HK-2 (cell line): Measurements from ENCODE around the gene SH3PXD2A.
"Not testable (repeated sequence)": the region's sequence is repeated elsewhere in the genome, so short reads cannot be mapped to it uniquely, and the experiment has no call there.

Experiments used
- DNase-seq: peaks from one replicate; pipeline ENCODE4 v3.0.0-alpha.2; 2018; ENCODE audit not compliant: unreplicated experiment

Gene SH3PXD2A

GRCh38 chr10:103665162-103665889 is 190.1 kb downstream of the SH3PXD2A start:
- DNase-seq, result no peak

GRCh38 chr10:103663802-103664201 is 191.6 kb downstream of the SH3PXD2A start:
- DNase-seq, result no peak

GRCh38 chr10:103663236-103663635 is 192.1 kb downstream of the SH3PXD2A start:
- DNase-seq, result no peak

GRCh38 chr10:103662704-103663103 is 192.7 kb downstream of the SH3PXD2A start:
- not testable (repeated sequence) for DNase-seq

GRCh38 chr10:103661198-103661950 is 194.0 kb downstream of the SH3PXD2A start:
- peak; percentile 89 for DNase-seq

- peak; percentile 73 for DNase-seq
Observed at GRCh38 chr10:103660364-103661197, 194.8 kb downstream of the SH3PXD2A start.

GRCh38 chr10:103659674-103660363 is 195.6 kb downstream of the SH3PXD2A start:
- peak; percentile 38 for DNase-seq

- no peak for DNase-seq
Observed at GRCh38 chr10:103658049-103658577, 197.3 kb downstream of the SH3PXD2A start.

GRCh38 chr10:103657061-103657591 is 198.2 kb downstream of the SH3PXD2A start:
- no peak for DNase-seq

GRCh38 chr10:103654925-103655324 is 200.5 kb downstream of the SH3PXD2A start:
- DNase-seq, result no peak

GRCh38 chr10:103653581-103654037 is 201.8 kb downstream of the SH3PXD2A start:
- no peak for DNase-seq

GRCh38 chr10:103652599-103653281 is 202.6 kb downstream of the SH3PXD2A start:
- no peak for DNase-seq

- no peak for DNase-seq
Observed at GRCh38 chr10:103651783-103652476, 203.4 kb downstream of the SH3PXD2A start.

GRCh38 chr10:103651333-103651732 is 204.0 kb downstream of the SH3PXD2A start:
- no peak for DNase-seq

- DNase-seq, result no peak
Observed at GRCh38 chr10:103649654-103650423, 205.5 kb downstream of the SH3PXD2A start.

- DNase-seq, result no peak
Observed at GRCh38 chr10:103648636-103649532, 206.5 kb downstream of the SH3PXD2A start.

- DNase-seq, result no peak
Observed at GRCh38 chr10:103648251-103648635, 207.1 kb downstream of the SH3PXD2A start.

GRCh38 chr10:103646304-103646703 is 209.1 kb downstream of the SH3PXD2A start:
- no peak for DNase-seq
